Esophagus muscularis mucosa (tissue), 4 donors: ENCODE measurements around the gene MFSD12. TPM values are rescaled to one million over a fixed set of nuclear protein-coding genes. Genes with fewer than 3 reads are reported as not detected.

Experiments
- DNase-seq: peaks from one replicate; pipeline ENCODE4 v3.0.0-alpha.2; 2017; ENCODE audit errors: extremely low spot score
- H3K27ac ChIP-seq, 4 donors: fragments of 200-600 bp; sonication (generic); replicated peaks in 1 of 4; 1 replicate in 3 of 4; 2 replicates in 1 of 4; pipeline ENCODE4 v1.5.1; 2016 to 2019; ENCODE audit warnings: mild to moderate bottlenecking in 1 of 4
- H3K27me3 ChIP-seq, 4 donors: fragments of 200-600 bp; sonication (generic); one replicate each; pipeline versions ENCODE4 v1.5.1 to v1.6.0; 2016 to 2019
- H3K36me3 ChIP-seq, 4 donors: fragments of 200-600 bp; sonication (generic); one replicate each; pipeline ENCODE4 v1.5.1; 2016 to 2019
- H3K4me1 ChIP-seq, 4 donors: fragments of 200-600 bp; sonication (generic); one replicate each; pipeline ENCODE4 v1.5.1; 2016 to 2019
- H3K4me3 ChIP-seq, 4 donors: fragments of 200-600 bp; sonication (generic); 1 replicate in 2 of 4; 2 replicates in 2 of 4; pipeline ENCODE4 v1.5.1; 2016 to 2019; ENCODE audit warnings: mild to moderate bottlenecking in 4 of 4, moderate library complexity in 1 of 4
- H3K9me3 ChIP-seq, 4 donors: fragments of 200-600 bp; sonication (generic); 1 replicate in 3 of 4; 2 replicates in 1 of 4; pipeline ENCODE4 v1.5.1; 2016 to 2019
- CTCF ChIP-seq, 3 experiments: fragments of 200-600 bp in 2 of 3; fragments of 450-650 bp in 1 of 3; sonication (generic) in 2 of 3; IDR thresholded peaks; one replicate each; pipeline ENCODE4 v1.5.1; 2017 to 2019; ENCODE audit warnings: antibody characterized with exemption in 3 of 3, mild to moderate bottlenecking in 2 of 3, moderate library complexity in 1 of 3
- EP300 ChIP-seq: sonication (generic); formaldehyde crosslinking; IDR thresholded peaks from one replicate; pipeline ENCODE4 v1.6.1; 2017; ENCODE audit warnings: antibody characterized with exemption
- POLR2A ChIP-seq: fragments of 450-650 bp; IDR thresholded peaks from one replicate; pipeline ENCODE4 v1.6.1; 2017; ENCODE audit warnings: antibody characterized with exemption, moderate library complexity, mild to moderate bottlenecking, low read depth
- POLR2AphosphoS5 ChIP-seq, 2 donors: sonication (generic); formaldehyde crosslinking; IDR thresholded peaks; one replicate each; pipeline ENCODE4 v1.6.1; 2017; ENCODE audit warnings: antibody characterized with exemption in 2 of 2
- WGBS: methylation state at CpG from one replicate; pipeline ENCODE4 v1.1.5; 2018; 5-methylcytosine and 5-hydroxymethylcytosine counted together
- intact Hi-C: fragments of 100-400 bp; cut with DNase I; formaldehyde crosslinking; loops from one replicate; pipeline ENCODE4 v1.15.1; 2023
- total RNA-seq, 4 donors: library from RNA; depleted of rRNA; stranded (reverse); fragments of >200 nt; gene quantifications; one replicate each; pipeline versions ENCODE4 v1.1.0 to v1.2.1, GENCODE V29; 2016

Gene MFSD12
- total RNA-seq, 4 donors from 2014 or later, result 28.2 to 87.0 (median 62.4) TPM

- H3K4me3 ChIP-seq, result no peak overlapping the region
- H3K36me3 ChIP-seq, result peaks cover 62 to 81% (median 76%) of the 10 kb centered on the region in 4 donors
- H3K9me3 ChIP-seq, result no peaks in the 10 kb centered on the region
- TF ChIP-seq CTCF (IDR thresholded peaks at IDR 0.05), result no peak
- TF ChIP-seq POLR2AphosphoS5 (IDR thresholded peaks at IDR 0.05), result no peak
- H3K27me3 ChIP-seq, result no peaks in the 10 kb centered on the region
- H3K27ac ChIP-seq, result no peak overlapping the region
- DNase-seq, result no peak
- 91% methylated on average over 20 of the region's 20 CpGs for WGBS
- intact Hi-C loops, result no loop called here
- no peaks in the 10 kb centered on the region for H3K4me1 ChIP-seq
Measured at GRCh38 chr19:3528539-3529211, 28.7 kb downstream of the MFSD12 start.

- Histone ChIP-seq H3K4me3 (no peak overlapping the region), H3K36me3 (peaks cover 62 to 81% (median 76%) of the 10 kb centered on the region in 4 donors), H3K27me3 (no peaks in the 10 kb centered on the region), H3K9me3 (no peaks in the 10 kb centered on the region), H3K4me1 (no peaks in the 10 kb centered on the region), H3K27ac (no peak overlapping the region)
- no peak for DNase-seq
- 100% methylated on average over 9 of the region's 14 CpGs for WGBS
- TF ChIP-seq POLR2AphosphoS5 (IDR thresholded peaks at IDR 0.05) (no peak), CTCF (IDR thresholded peaks at IDR 0.05) (no peak)
- intact Hi-C loops, result no loop called here
Measured at GRCh38 chr19:3528080-3528479, 29.3 kb downstream of the MFSD12 start.

- 96% methylated on average over 8 of the region's 21 CpGs for WGBS
- H3K27me3 ChIP-seq, result no peaks in the 10 kb centered on the region
- H3K4me3 ChIP-seq, result no peak overlapping the region
- no peak for TF ChIP-seq CTCF (IDR thresholded peaks at IDR 0.05)
- no peak for TF ChIP-seq EP300
- TF ChIP-seq POLR2AphosphoS5 (IDR thresholded peaks at IDR 0.05), result no peak
- no peak for TF ChIP-seq POLR2A
- no peak for DNase-seq
- H3K27ac ChIP-seq, result no peak overlapping the region
- H3K4me1 ChIP-seq, result no peaks in the 10 kb centered on the region
- peaks cover 56 to 81% (median 75%) of the 10 kb centered on the region in 4 donors for H3K36me3 ChIP-seq
- no peaks in the 10 kb centered on the region for H3K9me3 ChIP-seq
- intact Hi-C loops, result no loop called here
Measured at GRCh38 chr19:3527238-3527910, 30.0 kb downstream of the MFSD12 start.

GRCh38 chr19:3526507-3527237, 30.7 kb downstream of the MFSD12 start:
- Histone ChIP-seq H3K36me3 (peaks cover 53 to 79% (median 71%) of the 10 kb centered on the region in 4 donors), H3K27ac (no peak overlapping the region), H3K27me3 (no peaks in the 10 kb centered on the region), H3K4me3 (no peak overlapping the region), H3K4me1 (no peaks in the 10 kb centered on the region), H3K9me3 (no peaks in the 10 kb centered on the region)
- TF ChIP-seq EP300, result no peak
- TF ChIP-seq POLR2A, result no peak
- TF ChIP-seq CTCF (IDR thresholded peaks at IDR 0.05), result no peak
- TF ChIP-seq POLR2AphosphoS5 (IDR thresholded peaks at IDR 0.05), result no peak
- DNase-seq, result no peak
- 92% methylated on average over 15 of the region's 28 CpGs for WGBS
- intact Hi-C loops, result no loop called here
